Measurements from ENCODE around the gene RBM24.

Gene RBM24

GRCh38 chr6:17281100-17281496 lies at the start of gene RBM24:
Gene RBM24 (plus strand): TSS chr6:17281361. CDS start chr6:17281582, 221 bp downstream.
- no peak for DNase-seq (ENCODE audit: low read depth)

- no peak for DNase-seq (ENCODE audit: low read depth)
Observed at GRCh38 chr6:17233531-17233930, 47.6 kb upstream of the RBM24 start.

GRCh38 chr6:17237246-17237645 lies 43.9 kb upstream of the RBM24 start:
- DNase-seq (ENCODE audit: low read depth): no peak

- no peak for DNase-seq (ENCODE audit: low read depth)
Observed at GRCh38 chr6:17239260-17239659, 41.9 kb upstream of the RBM24 start.

- DNase-seq (ENCODE audit: low read depth): no peak
Observed at GRCh38 chr6:17240803-17241500, 40.2 kb upstream of the RBM24 start.

GRCh38 chr6:17242087-17242486 lies 39.1 kb upstream of the RBM24 start:
- DNase-seq (ENCODE audit: low read depth): no peak

- DNase-seq (ENCODE audit: low read depth): no peak
Observed at GRCh38 chr6:17250237-17250636, 30.9 kb upstream of the RBM24 start.

- DNase-seq (ENCODE audit: low read depth): no peak
Observed at GRCh38 chr6:17251953-17252352, 29.2 kb upstream of the RBM24 start.

GRCh38 chr6:17258749-17259148 lies 22.4 kb upstream of the RBM24 start:
- DNase-seq (ENCODE audit: low read depth): no peak

GRCh38 chr6:17265570-17265969 lies 15.6 kb upstream of the RBM24 start:
- DNase-seq (ENCODE audit: low read depth): no peak

- no peak for DNase-seq (ENCODE audit: low read depth)
Observed at GRCh38 chr6:17267566-17267965, 13.6 kb upstream of the RBM24 start.

- no peak for DNase-seq (ENCODE audit: low read depth)
Observed at GRCh38 chr6:17268114-17268513, 13.0 kb upstream of the RBM24 start.

- no peak for DNase-seq (ENCODE audit: low read depth)
Observed at GRCh38 chr6:17269840-17270239, 11.3 kb upstream of the RBM24 start.

GRCh38 chr6:17271628-17272027 lies 9.5 kb upstream of the RBM24 start:
- DNase-seq (ENCODE audit: low read depth): no peak

GRCh38 chr6:17276766-17277165 lies 4.4 kb upstream of the RBM24 start:
- DNase-seq (ENCODE audit: low read depth): no peak

GRCh38 chr6:17277256-17277655 lies 3.9 kb upstream of the RBM24 start:
- DNase-seq (ENCODE audit: low read depth): no peak

GRCh38 chr6:17278289-17279063 lies 2.7 kb upstream of the RBM24 start:
- no peak for DNase-seq (ENCODE audit: low read depth)

GRCh38 chr6:17280138-17280537 lies 1.0 kb upstream of the RBM24 start:
- DNase-seq (ENCODE audit: low read depth): no peak

- DNase-seq (ENCODE audit: low read depth): no peak
Observed at GRCh38 chr6:17280552-17281090, 540 bp upstream of the RBM24 start.

GRCh38 chr6:17281497-17282481 lies 628 bp downstream of the RBM24 start:
- no peak for DNase-seq (ENCODE audit: low read depth)

GRCh38 chr6:17283074-17283473 lies 1.9 kb downstream of the RBM24 start:
- DNase-seq (ENCODE audit: low read depth): no peak

GRCh38 chr6:17289630-17290061 lies 8.5 kb downstream of the RBM24 start:
- DNase-seq (ENCODE audit: low read depth): no peak

All from stimulated activated CD8-positive, alpha-beta memory T cell treated with anti-CD3 and anti-CD28 coated beads, Interleukin-15, amount 100 ng/mL, for 1 hour (primary cell).